SK-MEL-5 (cell line): Measurements from ENCODE around the gene ARTN. TPM values are rescaled to one million over a fixed set of nuclear protein-coding genes. Genes with fewer than 3 reads are reported as not detected.

ENCODE experiments used
- total RNA-seq: library from RNA; depleted of rRNA; stranded (reverse); fragments of >200 nt; shearing (Covaris generic); gene quantifications from 2 replicates; pipeline ENCODE4 v1.2.3, GENCODE V29; 2014; rRNA removed

The ARTN gene
- total RNA-seq, 1 experiment from 2014 or later: not detected

Other genes starting within 250 kb of the ARTN start
- 4.1 and 4.8 TPM in 2 replicates for gene ST3GAL3, start 226.3 kb upstream of the ARTN start, total RNA-seq
- 27.6 and 29.4 TPM in 2 replicates for gene IPO13, start 13.1 kb downstream of the ARTN start, total RNA-seq
- gene DPH2, start 36.2 kb downstream of the ARTN start, total RNA-seq: 33.6 and 39.4 TPM in 2 replicates
- gene ATP6V0B, start 41.2 kb downstream of the ARTN start, total RNA-seq: 420 and 460 TPM in 2 replicates
- gene B4GALT2, start 45.4 kb downstream of the ARTN start, total RNA-seq: 43.5 and 52.5 TPM in 2 replicates
- gene CCDC24, start 57.8 kb downstream of the ARTN start, total RNA-seq: 5.1 and 5.2 TPM in 2 replicates
- gene SLC6A9, start 97.7 kb downstream of the ARTN start, total RNA-seq: 0.27 and 0.77 TPM in 2 replicates
- not detected in 2 replicates for gene KLF17, start 185.0 kb downstream of the ARTN start, total RNA-seq
- gene KLF18, start 207.8 kb downstream of the ARTN start, total RNA-seq: not detected in 2 replicates